HS-5 (cell line): ENCODE results near the gene GRID2IP.
A peak's percentile ranks its signal among the peaks of the same experiment; 100 is the strongest.
"Not testable (repeated sequence)": the region's sequence is repeated elsewhere in the genome, so short reads cannot be mapped to it uniquely, and the experiment has no call there.

Experiments
- DNase-seq: peaks from one replicate; pipeline ENCODE4 v3.0.0-alpha.2; 2012; ENCODE audit warnings: low read depth

GRID2IP gene

GRCh38 chr7:6551016-6551511 is at the start of gene GRID2IP:
TSS of gene GRID2IP (minus strand) at chr7:6551461. CDS start at chr7:6551436, 25 bp downstream.
- DNase-seq = no peak

- no peak for DNase-seq
Observed at GRCh38 chr7:6600093-6600492, 48.8 kb upstream of the GRID2IP start.

GRCh38 chr7:6590645-6591110 is 39.4 kb upstream of the GRID2IP start:
- DNase-seq = peak; percentile 25

GRCh38 chr7:6589829-6590644 is 38.8 kb upstream of the GRID2IP start, which contains the start of gene INTS15:
TSS of gene INTS15 (plus strand) at chr7:6590021. CDS start at chr7:6590284, 263 bp downstream.
- DNase-seq = peak; percentile 53

GRCh38 chr7:6589151-6589828 is 38.0 kb upstream of the GRID2IP start:
- DNase-seq = no peak

GRCh38 chr7:6588566-6588965 is 37.3 kb upstream of the GRID2IP start:
- DNase-seq = no peak

GRCh38 chr7:6585746-6586432 is 34.6 kb upstream of the GRID2IP start:
- not testable (repeated sequence) for DNase-seq

- no peak for DNase-seq
Observed at GRCh38 chr7:6579446-6579845, 28.2 kb upstream of the GRID2IP start.

- DNase-seq = no peak
Observed at GRCh38 chr7:6578114-6579084, 27.1 kb upstream of the GRID2IP start.

GRCh38 chr7:6577369-6578113 is 26.3 kb upstream of the GRID2IP start, which contains the start of gene ZDHHC4:
TSS of gene ZDHHC4 (plus strand) at chr7:6577454. CDS start at chr7:6580562, 3,108 bp downstream.
- peak; percentile 66 for DNase-seq

GRCh38 chr7:6576867-6577368 is 25.7 kb upstream of the GRID2IP start:
- DNase-seq = not testable (repeated sequence)

- no peak for DNase-seq
Observed at GRCh38 chr7:6576024-6576866, 25.0 kb upstream of the GRID2IP start.

GRCh38 chr7:6575281-6576023 is 24.2 kb upstream of the GRID2IP start:
- DNase-seq = no peak

- DNase-seq = no peak
Observed at GRCh38 chr7:6571160-6571779, 20.0 kb upstream of the GRID2IP start.

GRCh38 chr7:6567886-6568285 is 16.6 kb upstream of the GRID2IP start:
- DNase-seq = no peak

- no peak for DNase-seq
Observed at GRCh38 chr7:6565655-6566054, 14.4 kb upstream of the GRID2IP start.

GRCh38 chr7:6563936-6564770 is 12.9 kb upstream of the GRID2IP start:
- DNase-seq = no peak
